ENCODE results near the gene EXOC6B.

DNA sequence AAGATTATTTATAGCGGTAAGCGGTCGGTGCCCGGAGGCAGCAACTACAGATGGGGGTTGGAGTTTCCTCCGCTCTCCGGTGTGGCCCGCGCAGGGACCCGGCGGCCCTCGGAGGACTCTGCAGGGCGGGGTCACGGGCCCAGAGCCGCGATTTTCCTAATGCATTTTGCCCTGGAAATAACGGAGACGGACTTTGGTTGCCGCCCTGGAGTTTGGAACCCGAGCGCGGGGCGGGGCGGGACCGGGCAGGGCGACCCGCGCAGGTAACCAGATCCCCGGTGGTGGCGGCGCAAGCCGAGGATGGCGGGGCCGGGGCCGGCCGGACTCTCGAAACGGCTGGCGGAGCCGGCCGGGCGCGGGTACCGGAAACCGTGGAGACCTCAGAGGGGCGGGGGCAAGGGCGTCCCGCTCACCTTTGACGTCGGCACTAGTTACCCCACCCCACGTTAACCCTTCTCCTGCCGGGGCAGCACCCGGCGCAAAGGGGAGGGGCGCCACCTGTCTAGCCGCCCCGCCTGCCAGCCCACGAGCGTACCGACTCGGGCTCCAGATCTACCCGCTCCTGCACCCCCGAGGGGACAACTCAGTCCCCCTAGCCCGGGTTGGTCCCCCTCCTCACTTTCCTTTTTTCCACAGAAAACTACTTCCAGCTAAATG lies 681.1 kb downstream of the EXOC6B start:
- TF ChIP-seq, protein P1, sequence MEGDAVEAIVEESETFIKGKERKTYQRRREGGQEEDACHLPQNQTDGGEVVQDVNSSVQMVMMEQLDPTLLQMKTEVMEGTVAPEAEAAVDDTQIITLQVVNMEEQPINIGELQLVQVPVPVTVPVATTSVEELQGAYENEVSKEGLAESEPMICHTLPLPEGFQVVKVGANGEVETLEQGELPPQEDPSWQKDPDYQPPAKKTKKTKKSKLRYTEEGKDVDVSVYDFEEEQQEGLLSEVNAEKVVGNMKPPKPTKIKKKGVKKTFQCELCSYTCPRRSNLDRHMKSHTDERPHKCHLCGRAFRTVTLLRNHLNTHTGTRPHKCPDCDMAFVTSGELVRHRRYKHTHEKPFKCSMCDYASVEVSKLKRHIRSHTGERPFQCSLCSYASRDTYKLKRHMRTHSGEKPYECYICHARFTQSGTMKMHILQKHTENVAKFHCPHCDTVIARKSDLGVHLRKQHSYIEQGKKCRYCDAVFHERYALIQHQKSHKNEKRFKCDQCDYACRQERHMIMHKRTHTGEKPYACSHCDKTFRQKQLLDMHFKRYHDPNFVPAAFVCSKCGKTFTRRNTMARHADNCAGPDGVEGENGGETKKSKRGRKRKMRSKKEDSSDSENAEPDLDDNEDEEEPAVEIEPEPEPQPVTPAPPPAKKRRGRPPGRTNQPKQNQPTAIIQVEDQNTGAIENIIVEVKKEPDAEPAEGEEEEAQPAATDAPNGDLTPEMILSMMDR (IDR thresholded peaks at IDR 0.05) = no peak
- no peak for TF ChIP-seq POLR2A (IDR thresholded peaks at IDR 0.05)

Measured in body of pancreas (tissue), 4 donors.